HEK293T (cell line): ENCODE data around the gene SURF1.

Source experiments
- BHLHE40 ChIP-seq: fragments of 450-650 bp; IDR thresholded peaks from 2 replicates; pipeline ENCODE4 v1.6.1; 2016; ENCODE audit warnings: mild to moderate bottlenecking, moderate library complexity, borderline replicate concordance
- CTBP1 ChIP-seq: fragments of 450-650 bp; IDR thresholded peaks from 2 replicates; pipeline ENCODE4 v1.6.1; 2016; ENCODE audit warnings: borderline replicate concordance
- FOXA1 ChIP-seq: fragments of 450-650 bp; IDR thresholded peaks from 2 replicates; pipeline ENCODE4 v1.6.1; 2016; ENCODE audit warnings: mild to moderate bottlenecking
- FOXK2 ChIP-seq: fragments of 450-650 bp; IDR thresholded peaks from 2 replicates; pipeline ENCODE4 v1.6.1; 2016; ENCODE audit warnings: mild to moderate bottlenecking
- FOXM1 ChIP-seq: fragments of 450-650 bp; IDR thresholded peaks from 2 replicates; pipeline ENCODE4 v1.6.1; 2017; ENCODE audit warnings: mild to moderate bottlenecking, borderline replicate concordance
- NFRKB ChIP-seq: fragments of 450-650 bp; IDR thresholded peaks from 2 replicates; pipeline ENCODE4 v1.6.1; 2016; ENCODE audit warnings: mild to moderate bottlenecking, moderate library complexity
- PKNOX1 ChIP-seq: fragments of 450-650 bp; IDR thresholded peaks from 2 replicates; pipeline ENCODE4 v1.6.1; 2016
- SP1 ChIP-seq: fragments of 450-650 bp; IDR thresholded peaks from 2 replicates; pipeline ENCODE4 v1.6.1; 2017
- SUZ12 ChIP-seq: fragments of 450-650 bp; IDR thresholded peaks from 2 replicates; pipeline ENCODE4 v1.6.1; 2016; ENCODE audit warnings: mild to moderate bottlenecking
- TARDBP ChIP-seq: fragments of 450-650 bp; IDR thresholded peaks from 2 replicates; pipeline ENCODE4 v1.6.1; 2016
- ZNF384 ChIP-seq: fragments of 450-650 bp; IDR thresholded peaks from 2 replicates; pipeline ENCODE4 v1.6.1; 2016

- TF ChIP-seq FOXA1 (no peak), SP1 (no peak), FOXM1 (no peak), FOXK2 (no peak), PKNOX1 (no peak), ZNF384 (no peak), BHLHE40 (no peak), CTBP1 (no peak), NFRKB (no peak), TARDBP (no peak), SUZ12 (no peak)
Measured at GRCh38 chr9:133344979-133345378, 11.3 kb downstream of the SURF1 start.
